CD14-positive monocyte (primary cell): ENCODE measurements around the gene ANKRD12. TPM values are rescaled to one million over a fixed set of nuclear protein-coding genes. Genes with fewer than 3 reads are reported as not detected.

ENCODE experiments used
- DNase-seq, 3 donors: peaks; one replicate each; pipeline ENCODE4 v3.0.0-alpha.2; 2011 to 2022
- H2AFZ ChIP-seq: 2 replicates; pipeline ENCODE4 v1.6.0; 2012; ENCODE audit warnings: mild to moderate bottlenecking, low read depth, low read length, inconsistent platforms; ENCODE audit not compliant: insufficient read depth, poor library complexity, severe bottlenecking
- H3K27ac ChIP-seq, 2 donors: 1 replicate in 1 of 2; 2 replicates in 1 of 2; pipeline ENCODE4 v1.5.1; 2012 to 2013; ENCODE audit warnings: low read length in 2 of 2, control low read depth in 1 of 2, inconsistent platforms in 1 of 2, low read depth in 1 of 2, mild to moderate bottlenecking in 1 of 2
- H3K27me3 ChIP-seq, 2 donors: one replicate each; pipeline versions ENCODE4 v1.6.0 to v1.6.1; 2011 to 2013; ENCODE audit warnings: low read length in 2 of 2; ENCODE audit not compliant: control insufficient read depth in 2 of 2, insufficient read depth in 2 of 2
- H3K36me3 ChIP-seq, 2 donors: replicated peaks in 1 of 2; 1 replicate in 1 of 2; 2 replicates in 1 of 2; pipeline versions ENCODE4 v1.5.1 to v1.6.1; 2012 to 2013; ENCODE audit warnings: low read length in 2 of 2, control low read depth in 1 of 2, inconsistent platforms in 1 of 2, mild to moderate bottlenecking in 1 of 2; ENCODE audit not compliant: insufficient read depth in 2 of 2, control insufficient read depth in 1 of 2
- H3K4me1 ChIP-seq, 2 donors: 1 replicate in 1 of 2; 2 replicates in 1 of 2; pipeline versions ENCODE4 v1.5.1 to v1.6.1; 2012 to 2013; ENCODE audit warnings: low read length in 2 of 2, control low read depth in 1 of 2, inconsistent platforms in 1 of 2, mild to moderate bottlenecking in 1 of 2, moderate library complexity in 1 of 2; ENCODE audit not compliant: insufficient read depth in 2 of 2, control insufficient read depth in 1 of 2
- H3K4me2 ChIP-seq: replicated peaks from 2 replicates; pipeline ENCODE3; 2012; ENCODE audit warnings: low read length, moderate library complexity, mild to moderate bottlenecking; ENCODE audit not compliant: poor library complexity, severe bottlenecking; ENCODE audit errors: extremely low read depth
- H3K4me3 ChIP-seq, 3 experiments: fragments of 200-600 bp in 1 of 3; sonication (generic) in 1 of 3; replicated peaks in 1 of 3; 1 replicate in 2 of 3; 2 replicates in 1 of 3; pipeline ENCODE4 v1.5.1; 2011 to 2013; ENCODE audit warnings: low read length in 3 of 3, mild to moderate bottlenecking in 3 of 3, control low read depth in 2 of 3, low read depth in 2 of 3, inconsistent platforms in 1 of 3, moderate library complexity in 1 of 3
- H3K79me2 ChIP-seq: 2 replicates; pipeline ENCODE4 v1.6.0; 2012; ENCODE audit warnings: mild to moderate bottlenecking, control low read depth, inconsistent platforms, low read length, moderate library complexity; ENCODE audit not compliant: insufficient read depth
- H3K9ac ChIP-seq: 2 replicates; pipeline ENCODE4 v1.6.0; 2017; ENCODE audit warnings: low read length, mild to moderate bottlenecking; ENCODE audit not compliant: insufficient read depth, poor library complexity, severe bottlenecking
- H3K9me3 ChIP-seq, 2 donors: replicated peaks in 1 of 2; 1 replicate in 1 of 2; 2 replicates in 1 of 2; pipeline versions ENCODE4 v1.5.1 to v1.6.1; 2012 to 2013; ENCODE audit warnings: low read length in 2 of 2, control low read depth in 1 of 2; ENCODE audit not compliant: control insufficient read depth in 1 of 2, insufficient read depth in 1 of 2
- H4K20me1 ChIP-seq: 2 replicates; pipeline ENCODE4 v1.6.0; 2012; ENCODE audit warnings: mild to moderate bottlenecking, low read length, control low read depth, moderate library complexity; ENCODE audit not compliant: insufficient read depth
- H3K27ac Mint-ChIP-seq, 7 donors: one replicate each; pipeline ENCODE4 v1.8.0; 2020; ENCODE audit warnings: mild to moderate bottlenecking in 7 of 7, mixed read lengths in 7 of 7, moderate library complexity in 6 of 7, inconsistent platforms in 2 of 7
- H3K27me3 Mint-ChIP-seq, 3 donors: one replicate each; pipeline ENCODE4 v1.8.0; 2021 to 2022; ENCODE audit warnings: low read depth in 3 of 3, mild to moderate bottlenecking in 3 of 3, mixed read lengths in 3 of 3, moderate library complexity in 3 of 3, inconsistent platforms in 1 of 3
- H3K36me3 Mint-ChIP-seq, 2 donors: one replicate each; pipeline ENCODE4 v1.8.0; 2020; ENCODE audit warnings: mixed read lengths in 2 of 2, inconsistent platforms in 1 of 2, mild to moderate bottlenecking in 1 of 2
- H3K4me1 Mint-ChIP-seq: one replicate; pipeline ENCODE4 v1.8.0; 2020; ENCODE audit warnings: mild to moderate bottlenecking, mixed read lengths
- H3K4me3 Mint-ChIP-seq, 2 donors: one replicate each; pipeline ENCODE4 v1.8.0; 2020; ENCODE audit warnings: mild to moderate bottlenecking in 2 of 2, mixed read lengths in 2 of 2, moderate library complexity in 1 of 2
- H3K9me3 Mint-ChIP-seq, 7 donors: one replicate each; pipeline ENCODE4 v1.8.0; 2020 to 2022; ENCODE audit warnings: mixed read lengths in 7 of 7, mild to moderate bottlenecking in 6 of 7, moderate library complexity in 6 of 7, inconsistent platforms in 2 of 7
- WGBS: methylation state at CpG from one replicate; pipeline ENCODE4 v1.1.5; 2013; ENCODE audit warnings: missing lambda C conversion rate; ENCODE audit not compliant: insufficient coverage; 5-methylcytosine and 5-hydroxymethylcytosine counted together
- intact Hi-C, 2 donors: fragments of 100-400 bp; cut with micrococcal nuclease; formaldehyde crosslinking; loops; one replicate each; pipeline versions ENCODE4 v1.15.0 to v1.15.1; 2023
- polyA plus RNA-seq, 3 donors: library from polyadenylated mRNA; depleted of rRNA in 1 of 3; unstranded in 2 of 3; stranded (reverse) in 1 of 3; fragments of 300-500 nt in 2 of 3; fragments of >200 nt in 1 of 3; fragmentation: Illumina TruSeq in 2 of 3; gene quantifications; 1 replicate in 2 of 3; 2 replicates in 1 of 3; pipeline ENCODE4 v1.2.3, GENCODE V29; 2012 to 2021
- TF ChIP-seq, protein P1 (sequence below): fragments of 200-600 bp; IDR thresholded peaks from one replicate; pipeline ENCODE4 v1.8.0; 2022; ENCODE audit warnings: antibody characterized with exemption, mild to moderate bottlenecking

The ANKRD12 gene
- polyA plus RNA-seq, 3 donors = 9.3 to 15.5 (median 15.4) TPM

DNA sequence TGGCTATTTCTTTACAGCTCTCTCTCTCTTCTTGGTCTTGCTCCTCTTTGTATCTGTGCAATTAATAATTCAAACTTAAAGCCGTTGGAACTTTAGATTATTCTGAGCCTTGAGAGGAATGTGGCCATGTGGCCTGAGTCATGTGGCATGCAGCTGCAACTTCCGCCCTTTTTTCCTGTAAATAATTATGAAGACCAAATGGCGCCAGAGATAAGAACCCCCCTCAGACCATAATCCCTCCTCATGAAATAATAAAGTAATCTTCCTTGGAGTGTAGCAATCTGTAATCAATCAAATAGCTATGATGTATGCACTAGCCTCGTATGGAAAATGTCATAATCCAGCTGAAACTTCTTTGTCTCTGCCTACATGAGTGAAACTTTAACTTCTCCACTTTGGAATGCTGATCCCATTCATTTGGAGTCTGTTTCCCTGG is 184.5 kb downstream of the ANKRD12 start:
- Histone ChIP-seq H3K4me3 (no peak overlapping the region), H3K79me2 (no peaks in the 10 kb centered on the region), H4K20me1 (no peaks in the 10 kb centered on the region), H3K27me3 (no peaks in the 10 kb centered on the region), H3K36me3 (no peaks in the 10 kb centered on the region), H3K4me1 (peaks cover 8 to 12% of the 10 kb centered on the region in 2 donors), H2AFZ (no peak overlapping the region), H3K27ac (no peak overlapping the region), H3K9me3 (peaks cover 0 to 7% of the 10 kb centered on the region in 2 donors), H3K4me2 (no peak overlapping the region), H3K9ac (no peak overlapping the region)
- no peaks in the 10 kb centered on the region for H3K36me3 Mint-ChIP-seq
- TF ChIP-seq, protein P1, sequence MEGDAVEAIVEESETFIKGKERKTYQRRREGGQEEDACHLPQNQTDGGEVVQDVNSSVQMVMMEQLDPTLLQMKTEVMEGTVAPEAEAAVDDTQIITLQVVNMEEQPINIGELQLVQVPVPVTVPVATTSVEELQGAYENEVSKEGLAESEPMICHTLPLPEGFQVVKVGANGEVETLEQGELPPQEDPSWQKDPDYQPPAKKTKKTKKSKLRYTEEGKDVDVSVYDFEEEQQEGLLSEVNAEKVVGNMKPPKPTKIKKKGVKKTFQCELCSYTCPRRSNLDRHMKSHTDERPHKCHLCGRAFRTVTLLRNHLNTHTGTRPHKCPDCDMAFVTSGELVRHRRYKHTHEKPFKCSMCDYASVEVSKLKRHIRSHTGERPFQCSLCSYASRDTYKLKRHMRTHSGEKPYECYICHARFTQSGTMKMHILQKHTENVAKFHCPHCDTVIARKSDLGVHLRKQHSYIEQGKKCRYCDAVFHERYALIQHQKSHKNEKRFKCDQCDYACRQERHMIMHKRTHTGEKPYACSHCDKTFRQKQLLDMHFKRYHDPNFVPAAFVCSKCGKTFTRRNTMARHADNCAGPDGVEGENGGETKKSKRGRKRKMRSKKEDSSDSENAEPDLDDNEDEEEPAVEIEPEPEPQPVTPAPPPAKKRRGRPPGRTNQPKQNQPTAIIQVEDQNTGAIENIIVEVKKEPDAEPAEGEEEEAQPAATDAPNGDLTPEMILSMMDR = no peak
- H3K4me1 Mint-ChIP-seq = peaks cover 16% of the 10 kb centered on the region
- no peak for DNase-seq
- peaks cover 0 to 5% (median 1%) of the 10 kb centered on the region in 3 donors for H3K27me3 Mint-ChIP-seq
- peaks cover 6 to 11% (median 8%) of the 10 kb centered on the region in 7 donors for H3K9me3 Mint-ChIP-seq
- intact Hi-C loops = loop anchor here in 1 of 2 donors (10.0 kb wide), 1 partner anchor 246 kb away; no protein-coding TSS in a partner anchor
- no peak overlapping the region for H3K4me3 Mint-ChIP-seq
- no peak overlapping the region for H3K27ac Mint-ChIP-seq
- WGBS = no CpG with 5 or more reads among the region's 4 CpGs

DNA sequence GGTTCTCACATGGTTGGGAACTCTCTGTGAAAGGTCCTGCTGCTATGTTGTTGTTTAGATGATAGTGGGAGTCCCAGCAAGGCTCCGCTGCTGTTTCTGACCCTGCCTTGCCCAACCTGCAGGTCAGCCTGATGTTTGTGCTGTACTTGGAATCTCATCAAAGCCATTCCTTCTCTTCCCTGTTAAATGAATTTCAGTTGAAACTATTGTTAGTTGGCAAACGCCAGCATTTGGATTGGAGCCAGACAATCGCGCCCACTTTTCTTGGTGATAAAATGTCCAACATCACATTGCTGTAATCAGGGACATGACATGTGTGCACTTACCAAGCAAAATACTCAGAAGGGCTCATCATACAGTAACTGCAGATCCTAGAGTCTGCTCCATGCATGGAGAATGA is 185.2 kb downstream of the ANKRD12 start:
- Mint-ChIP-seq H3K27me3 (peaks cover 0 to 8% (median 1%) of the 10 kb centered on the region in 3 donors), H3K9me3 (peaks cover 5 to 11% (median 8%) of the 10 kb centered on the region in 7 donors), H3K4me1 (peaks cover 16% of the 10 kb centered on the region), H3K4me3 (no peak overlapping the region), H3K36me3 (no peaks in the 10 kb centered on the region), H3K27ac (no peak overlapping the region)
- Histone ChIP-seq H3K9ac (no peak overlapping the region), H3K4me1 (peaks cover 8 to 12% of the 10 kb centered on the region in 2 donors), H3K4me2 (no peak overlapping the region), H2AFZ (no peak overlapping the region), H3K36me3 (no peaks in the 10 kb centered on the region), H3K9me3 (peaks cover 0 to 7% of the 10 kb centered on the region in 2 donors), H4K20me1 (no peaks in the 10 kb centered on the region), H3K27ac (no peak overlapping the region), H3K27me3 (no peaks in the 10 kb centered on the region), H3K79me2 (no peaks in the 10 kb centered on the region), H3K4me3 (no peak overlapping the region)
- TF ChIP-seq, protein P1 = no peak
- intact Hi-C loops = loop anchor here in 1 of 2 donors (10.0 kb wide), 1 partner anchor 247 kb away; no protein-coding TSS in a partner anchor
- WGBS = 85% methylated on average over 3 of the region's 4 CpGs
- no peak for DNase-seq
